Stimulated activated CD8-positive, alpha-beta memory T cell treated with anti-CD3 and anti-CD28 coated beads, Interleukin-4, amount 100 ng/mL, for 4 hours (primary cell): ENCODE results near the gene RPN2.

Experiments used
- DNase-seq, 2 donors: peaks; one replicate each; pipeline ENCODE4 v3.0.0-alpha.2; 2020; ENCODE audit warnings: low read depth in 2 of 2, low spot score in 1 of 2

RPN2 gene

GRCh38 chr20:37179683-37180524 is 774 bp downstream of the RPN2 start:
- DNase-seq = no peak

GRCh38 chr20:37185686-37186085 is 6.6 kb downstream of the RPN2 start:
- no peak for DNase-seq

GRCh38 chr20:37188787-37189186 is 9.7 kb downstream of the RPN2 start:
- DNase-seq = no peak

- no peak for DNase-seq
Measured at GRCh38 chr20:37189416-37190016, 10.4 kb downstream of the RPN2 start.

GRCh38 chr20:37190354-37191112 is 11.4 kb downstream of the RPN2 start:
- DNase-seq = no peak

GRCh38 chr20:37192137-37192854 is 13.2 kb downstream of the RPN2 start:
- DNase-seq = peak; percentile 33 to 38

- DNase-seq = no peak
Measured at GRCh38 chr20:37193226-37193625, 14.1 kb downstream of the RPN2 start.

- DNase-seq = no peak
Measured at GRCh38 chr20:37193821-37194220, 14.7 kb downstream of the RPN2 start.

- no peak for DNase-seq
Measured at GRCh38 chr20:37194621-37195417, 15.7 kb downstream of the RPN2 start.

GRCh38 chr20:37198932-37199660 is 20.0 kb downstream of the RPN2 start:
- DNase-seq = no peak

- no peak for DNase-seq
Measured at GRCh38 chr20:37200376-37200775, 21.2 kb downstream of the RPN2 start.

- DNase-seq = no peak
Measured at GRCh38 chr20:37200926-37201826, 22.0 kb downstream of the RPN2 start.

GRCh38 chr20:37201827-37202162 is 22.7 kb downstream of the RPN2 start:
- DNase-seq = no peak

GRCh38 chr20:37202267-37202943 is 23.3 kb downstream of the RPN2 start:
- no peak for DNase-seq

GRCh38 chr20:37204056-37204455 is 24.9 kb downstream of the RPN2 start:
- no peak for DNase-seq

GRCh38 chr20:37205130-37205529 is 26.0 kb downstream of the RPN2 start:
- DNase-seq = no peak

- no peak for DNase-seq
Measured at GRCh38 chr20:37205794-37206193, 26.7 kb downstream of the RPN2 start.

GRCh38 chr20:37207171-37207570 is 28.0 kb downstream of the RPN2 start:
- no peak for DNase-seq
